Adrenal gland (tissue), 19 donors: Measurements from ENCODE around the gene AK8. TPM values are rescaled to one million over a fixed set of nuclear protein-coding genes. Genes with fewer than 3 reads are reported as not detected.

Experiments
- DNase-seq, 7 donors: peaks; one replicate each; pipeline ENCODE4 v3.0.0-alpha.2; 2019 to 2020
- H3K27ac ChIP-seq, 5 donors: fragments of 200-600 bp; sonication (generic) in 4 of 5; 1 replicate in 3 of 5; 2 replicates in 2 of 5; pipeline versions ENCODE4 v1.5.1 to v1.8.0; 2016 to 2020; ENCODE audit warnings: mild to moderate bottlenecking in 1 of 5
- H3K27me3 ChIP-seq: fragments of 200-600 bp; 2 replicates; pipeline ENCODE4 v1.8.0; 2021
- H3K36me3 ChIP-seq, 2 donors: fragments of 200-600 bp; replicated peaks in 1 of 2; 1 replicate in 1 of 2; 2 replicates in 1 of 2; pipeline versions ENCODE4 v1.5.1 to v1.8.0; 2018 to 2022
- H3K4me1 ChIP-seq, 2 donors: fragments of 200-600 bp; replicated peaks in 1 of 2; 1 replicate in 1 of 2; 2 replicates in 1 of 2; pipeline versions ENCODE4 v1.5.1 to v1.8.0; 2018 to 2021
- H3K4me3 ChIP-seq, 4 donors: fragments of 200-600 bp; sonication (generic) in 3 of 4; one replicate each; pipeline ENCODE4 v1.5.1; 2016 to 2018
- H3K9me3 ChIP-seq, 3 donors: fragments of 200-600 bp; sonication (generic) in 1 of 3; replicated peaks in 1 of 3; 1 replicate in 2 of 3; 2 replicates in 1 of 3; pipeline versions ENCODE4 v1.5.1 to v1.8.0; 2016 to 2021
- CTCF ChIP-seq, 6 experiments: fragments of 450-650 bp in 4 of 6; fragments of 200-600 bp in 2 of 6; sonication (generic) in 1 of 6; IDR thresholded peaks; 1 replicate in 5 of 6; 2 replicates in 1 of 6; pipeline versions ENCODE4 v1.5.1 to v1.8.0; 2016 to 2021; ENCODE audit warnings: antibody characterized with exemption in 6 of 6, mild to moderate bottlenecking in 2 of 6, moderate library complexity in 1 of 6
- POLR2A ChIP-seq, 2 donors: fragments of 450-650 bp; IDR thresholded peaks; one replicate each; pipeline ENCODE4 v1.6.1; 2017; ENCODE audit warnings: antibody characterized with exemption in 2 of 2, mild to moderate bottlenecking in 2 of 2, moderate library complexity in 1 of 2
- WGBS, 4 donors: extraction: QIAGEN DNeasy Blood & Tissue Kit in 2 of 4; methylation state at CpG; one replicate each; pipeline versions ENCODE4 v1.1.5 to v1.1.7; 2013 to 2017; 5-methylcytosine and 5-hydroxymethylcytosine counted together
- intact Hi-C, 2 donors: fragments of 100-400 bp; cut with DNase I; formaldehyde crosslinking; loops; one replicate each; pipeline versions ENCODE4 v1.14.1 to v1.15.0; 2022 to 2023
- long read RNA-seq, 10 donors: library from polyadenylated mRNA in 3 of 10; unstranded in 2 of 10; stranded (forward) in 1 of 10; transcript quantifications; one replicate each; pipeline ENCODE4 v2.0.0 and lab custom pipeline, GENCODE V29; 2021 to 2026
- polyA plus RNA-seq, 3 donors: library from polyadenylated mRNA; stranded (reverse); fragments of 200-250 nt in 2 of 3; fragments of 350-450 nt in 1 of 3; fragmentation: Illumina TruSeq in 1 of 3; extraction: RNeasy Lipid Tissue Mini Kit (QIAGEN cat#74804) in 1 of 3; gene quantifications; one replicate each; pipeline ENCODE4 v1.2.3, GENCODE V29; 2013 to 2014
- total RNA-seq, 9 donors: library from RNA; depleted of rRNA in 4 of 9; stranded (reverse); fragments of >200 nt in 4 of 9; fragments of 120-200 nt in 1 of 9; fragmentation: NEBNext Ultra II Directional in 1 of 9; extraction: Animal tissue kit (Norgen Biotek cat#: 25700) in 1 of 9; gene quantifications; one replicate each; pipeline versions ENCODE4 v1.1.0 to v1.2.4, GENCODE V29; 2013 to 2023
- donor health status: healthy with polysubstance abuse.
- donor health status: Bipolar disorder and iron deficiency.
- donor health status: DM: yes; HTN: yes; CAD: no.
- donor health status: DM: no; HTN: no; CAD: no.
- donor health status: DM: no; HTN: no; CAD: no.
- donor health status: DM: yes; HTN: yes; CAD: no.

AK8 gene
- total RNA-seq (1 to 10 TPM in 7 of 9 donors, under 1 TPM in 2; 0.69 to 6.0 (median 1.7) TPM), polyA plus RNA-seq (1 to 10 TPM; 1.3 to 2.0 (median 1.4) TPM)
- long read RNA-seq, donor 1, result 0 reads
- long read RNA-seq, donor 2, result 0 reads
- long read RNA-seq, donor 3, result 0 reads
- long read RNA-seq, donor 4, partial matches to known transcripts, result 0 of 3 reads
- long read RNA-seq, donor 4, other reads (novel, unspliced or antisense), result 1 of 3 reads
- long read RNA-seq, donor 5, transcript AK8-201 (13 exons, 2,072 nt), result major isoform, 5 of 10 reads
- long read RNA-seq, donor 5, partial matches to known transcripts, result 1 of 10 reads
- long read RNA-seq, donor 5, other reads (novel, unspliced or antisense), result 4 of 10 reads
- long read RNA-seq, donor 6, partial matches to known transcripts, result 0 of 2 reads
- long read RNA-seq, donor 6, other reads (novel, unspliced or antisense), result 2 of 2 reads
- long read RNA-seq, donor 7, result 0 reads
- long read RNA-seq, donor 8, result 0 reads
- long read RNA-seq, donor 9, result 0 reads
- long read RNA-seq, donor 10, result 0 reads

- Histone ChIP-seq H3K36me3 (no peaks in the 10 kb centered on the region), H3K9me3 (no peaks in the 10 kb centered on the region), H3K27ac (peak within 1 kb of the TSS in 3 of 5 donors; percentile 47 to 78 (median 71)), H3K27me3 (no peaks in the 10 kb centered on the region), H3K4me3 (peak within 1 kb of the TSS; percentile 63 to 95 (median 82)), H3K4me1 (peaks cover 4 to 8% of the 10 kb centered on the region in 2 donors)
- intact Hi-C loops, result loop anchor here in 1 of 2 donors (10.0 kb wide), 1 partner anchor 203 kb away; the partner anchor contains the start of gene GTF3C4
- 0 to 2% (median 1%) methylated on average over 6 to 89 of the region's 89 CpGs for WGBS, 4 donors
- no peak for TF ChIP-seq CTCF (IDR thresholded peaks at IDR 0.05)
- TF ChIP-seq POLR2A (IDR thresholded peaks at IDR 0.05), result peak; percentile 1 to 11
- peak; percentile 57 to 83 (median 72) for DNase-seq
These were observed at the start of gene AK8 for GRCh38 chr9:132877824-132878694. AK8 (minus strand) TSS chr9:132878284; CDS start chr9:132878255, 29 bp downstream.

GRCh38 chr9:132927704-132928103, 49.6 kb upstream of the AK8 start:
- Histone ChIP-seq H3K27me3 (no peaks in the 10 kb centered on the region), H3K4me3 (no peak overlapping the region), H3K9me3 (no peaks in the 10 kb centered on the region), H3K4me1 (no peaks in the 10 kb centered on the region), H3K36me3 (peaks cover 0 to 50% of the 10 kb centered on the region in 2 donors), H3K27ac (no peak overlapping the region)
- intact Hi-C loops, result no loop called here
- 87 to 97% (median 92%) methylated on average over 7 of the region's 7 CpGs for WGBS, 4 donors
- DNase-seq, result no peak
- no peak for TF ChIP-seq CTCF (IDR thresholded peaks at IDR 0.05)
- no peak for TF ChIP-seq POLR2A (IDR thresholded peaks at IDR 0.05)

- DNase-seq, result no peak
- Histone ChIP-seq H3K27me3 (no peaks in the 10 kb centered on the region), H3K4me1 (peaks cover 7 to 9% of the 10 kb centered on the region in 2 donors), H3K36me3 (peaks cover 0 to 89% of the 10 kb centered on the region in 2 donors), H3K4me3 (no peak overlapping the region), H3K27ac (no peak overlapping the region), H3K9me3 (no peaks in the 10 kb centered on the region)
- TF ChIP-seq POLR2A (IDR thresholded peaks at IDR 0.05) (no peak), CTCF (IDR thresholded peaks at IDR 0.05) (no peak)
- WGBS, 4 donors, result 80 to 88% (median 86%) methylated on average over 9 of the region's 9 CpGs
- intact Hi-C loops, result no loop called here
These were observed 45.3 kb upstream of the AK8 start for GRCh38 chr9:132923346-132923902.
